ENCODE measurements around the gene SCN2B.

SCN2B gene

DNA sequence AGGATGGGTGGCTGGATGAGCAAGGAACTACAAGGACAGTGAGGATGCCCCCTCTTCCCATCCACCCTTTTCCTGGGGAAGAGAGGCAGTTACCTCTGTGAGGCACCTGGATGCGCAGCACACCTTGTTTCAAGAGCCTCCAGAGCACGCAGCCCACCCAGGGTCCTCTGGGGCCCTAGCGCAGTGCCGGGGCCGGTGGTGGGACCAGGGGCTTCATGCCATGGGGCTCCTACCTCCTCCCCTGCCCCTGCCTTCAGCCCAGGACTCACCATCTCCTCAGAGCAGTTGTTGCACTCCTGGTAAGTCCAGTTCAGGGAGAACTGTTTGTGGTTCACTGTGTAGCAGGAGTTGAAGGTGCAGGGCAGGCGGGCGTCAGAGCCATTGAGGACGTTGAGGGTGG is 8.1 kb downstream of the SCN2B start:
- H3K4me1 ChIP-seq, result peaks cover 0 to 10% (median 4%) of the 10 kb centered on the region in 10 experiments; a peak in 7 of 20 replicates
- H3K4me2 ChIP-seq, result no peak overlapping the region
- H3K27ac ChIP-seq, result no peak overlapping the region
- no peak overlapping the region for H3K9ac ChIP-seq
- no peak for TF ChIP-seq Cebpa-rat (IDR thresholded peaks at IDR 0.05)
- no peaks in the 10 kb centered on the region; a peak in 2 of 22 replicates for H3K27me3 ChIP-seq
- no peaks in the 10 kb centered on the region; a peak in 1 of 22 replicates for H4K20me1 ChIP-seq
- no peak overlapping the region for H3K4me3 ChIP-seq
- no peaks in the 10 kb centered on the region for H3K36me3 ChIP-seq
- no peaks in the 10 kb centered on the region for H3K9me3 ChIP-seq (replicated peaks in 1 of 11)

- Histone ChIP-seq H3K27ac (no peak overlapping the region), H3K4me2 (no peak overlapping the region), H3K9ac (no peak overlapping the region), H3K4me3 (no peak overlapping the region), H3K9me3 (replicated peaks in 1 of 11) (no peaks in the 10 kb centered on the region), H3K27me3 (no peaks in the 10 kb centered on the region; a peak in 2 of 22 replicates), H4K20me1 (no peaks in the 10 kb centered on the region; a peak in 1 of 22 replicates), H3K36me3 (no peaks in the 10 kb centered on the region), H3K4me1 (peaks cover 0 to 13% (median 6%) of the 10 kb centered on the region in 10 experiments; a peak in 7 of 20 replicates)
- TF ChIP-seq Cebpa-rat (IDR thresholded peaks at IDR 0.05), result no peak
Measured at GRCh38 chr11:118167906-118168305, 8.5 kb downstream of the SCN2B start.

- peaks cover 0 to 13% (median 6%) of the 10 kb centered on the region in 10 experiments; a peak in 7 of 20 replicates for H3K4me1 ChIP-seq
- no peaks in the 10 kb centered on the region; a peak in 1 of 22 replicates for H4K20me1 ChIP-seq
- no peaks in the 10 kb centered on the region; a peak in 2 of 22 replicates for H3K27me3 ChIP-seq
- no peak overlapping the region for H3K27ac ChIP-seq
- no peaks in the 10 kb centered on the region for H3K9me3 ChIP-seq (replicated peaks in 1 of 11)
- no peak overlapping the region for H3K4me3 ChIP-seq
- no peak overlapping the region for H3K9ac ChIP-seq
- no peak overlapping the region for H3K4me2 ChIP-seq
- no peak for TF ChIP-seq Cebpa-rat (IDR thresholded peaks at IDR 0.05)
- no peaks in the 10 kb centered on the region for H3K36me3 ChIP-seq
Measured at GRCh38 chr11:118167253-118167652, 9.2 kb downstream of the SCN2B start.

- H3K4me2 ChIP-seq, result no peak overlapping the region
- H3K4me3 ChIP-seq, result no peak overlapping the region
- H3K9me3 ChIP-seq (replicated peaks in 1 of 11), result no peaks in the 10 kb centered on the region
- H3K4me1 ChIP-seq, result peaks cover 0 to 10% (median 6%) of the 10 kb centered on the region in 10 experiments; a peak in 7 of 20 replicates
- H3K27me3 ChIP-seq, result no peaks in the 10 kb centered on the region; a peak in 2 of 22 replicates
- H3K36me3 ChIP-seq, result no peaks in the 10 kb centered on the region
- no peak for TF ChIP-seq Cebpa-rat (IDR thresholded peaks at IDR 0.05)
- H3K27ac ChIP-seq, result no peak overlapping the region
- H4K20me1 ChIP-seq, result no peaks in the 10 kb centered on the region; a peak in 1 of 22 replicates
- no peak overlapping the region for H3K9ac ChIP-seq
Measured at GRCh38 chr11:118166641-118167040, 9.8 kb downstream of the SCN2B start.

DNA sequence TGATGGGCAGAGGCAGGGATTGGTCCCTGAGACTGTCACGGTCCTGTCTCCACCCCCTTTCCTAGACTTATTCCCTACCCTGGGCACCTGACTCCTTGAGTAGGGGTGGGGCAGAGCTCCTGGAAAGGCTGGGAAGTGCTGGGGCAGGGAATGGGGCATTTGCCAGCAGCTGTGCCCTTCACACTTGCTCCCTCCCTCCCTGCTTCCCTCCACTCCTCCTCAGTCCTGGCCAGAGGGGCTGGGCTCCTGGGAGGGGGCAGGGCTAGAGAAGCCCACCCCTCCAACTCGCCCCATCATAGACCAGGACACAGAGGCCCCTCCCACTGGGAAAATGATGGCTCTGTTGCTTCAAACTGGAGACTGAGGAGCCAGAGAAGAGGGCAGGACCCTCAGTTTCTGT is 11.6 kb downstream of the SCN2B start:
- Histone ChIP-seq H3K4me2 (no peak overlapping the region), H3K27me3 (peaks cover 0 to 5% (median 0%) of the 10 kb centered on the region in 11 experiments; a peak in 3 of 22 replicates), H3K27ac (no peak overlapping the region), H3K4me3 (no peak overlapping the region), H3K9me3 (replicated peaks in 1 of 11) (no peaks in the 10 kb centered on the region), H3K4me1 (peaks cover 0 to 9% (median 6%) of the 10 kb centered on the region in 10 experiments; a peak in 6 of 20 replicates), H3K9ac (no peak overlapping the region), H4K20me1 (no peaks in the 10 kb centered on the region), H3K36me3 (no peaks in the 10 kb centered on the region)
- TF ChIP-seq Cebpa-rat (IDR thresholded peaks at IDR 0.05), result no peak

DNA sequence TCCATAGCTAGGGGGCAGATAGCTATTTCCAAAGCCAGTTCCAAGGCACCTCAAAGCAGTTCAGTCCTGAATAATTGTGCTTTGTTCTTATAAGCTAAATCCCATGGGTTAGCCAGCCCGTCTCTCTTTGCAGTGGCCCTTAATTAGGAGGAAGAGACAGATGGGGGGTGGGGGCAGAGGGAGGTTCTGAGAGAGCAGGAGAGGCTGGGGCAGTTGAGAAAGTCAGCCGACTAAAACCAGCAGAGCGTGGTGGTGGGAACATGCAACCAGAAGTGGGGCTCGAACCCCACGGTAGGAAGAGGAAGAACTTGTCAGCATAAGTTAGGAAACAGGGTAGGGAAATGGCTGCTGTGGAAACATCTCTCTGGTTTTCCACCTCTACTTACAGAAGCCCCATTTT is 12.9 kb downstream of the SCN2B start:
- peaks cover 0 to 9% (median 6%) of the 10 kb centered on the region in 10 experiments; a peak in 6 of 20 replicates for H3K4me1 ChIP-seq
- no peaks in the 10 kb centered on the region for H3K9me3 ChIP-seq (replicated peaks in 1 of 11)
- no peaks in the 10 kb centered on the region for H3K36me3 ChIP-seq
- H3K4me2 ChIP-seq, result peak overlapping the region in 9 of 11 experiments; percentile 9 to 30 (median 23); a peak in 10 of 22 replicates
- no peak overlapping the region for H3K9ac ChIP-seq
- H3K27ac ChIP-seq, result no peak overlapping the region
- H4K20me1 ChIP-seq, result no peaks in the 10 kb centered on the region; a peak in 1 of 22 replicates
- H3K4me3 ChIP-seq, result no peak overlapping the region
- TF ChIP-seq Cebpa-rat (IDR thresholded peaks at IDR 0.05), result no peak
- peaks cover 6 to 19% (median 11%) of the 10 kb centered on the region in 11 experiments; a peak in 21 of 22 replicates for H3K27me3 ChIP-seq

- no peaks in the 10 kb centered on the region for H3K36me3 ChIP-seq
- TF ChIP-seq Cebpa-rat (IDR thresholded peaks at IDR 0.05), result no peak
- no peak overlapping the region for H3K4me3 ChIP-seq
- peaks cover 12 to 25% (median 18%) of the 10 kb centered on the region in 11 experiments for H3K27me3 ChIP-seq
- H3K4me1 ChIP-seq, result peaks cover 0 to 9% (median 6%) of the 10 kb centered on the region in 10 experiments; a peak in 6 of 20 replicates
- no peak overlapping the region for H3K9ac ChIP-seq
- no peaks in the 10 kb centered on the region for H3K9me3 ChIP-seq (replicated peaks in 1 of 11)
- no peaks in the 10 kb centered on the region; a peak in 1 of 22 replicates for H4K20me1 ChIP-seq
- no peak overlapping the region for H3K27ac ChIP-seq
- H3K4me2 ChIP-seq, result peak overlapping the region in 1 of 11 experiments; percentile 1; a peak in 1 of 22 replicates
Measured at GRCh38 chr11:118162846-118163245, 13.6 kb downstream of the SCN2B start.

GRCh38 chr11:118161786-118162185 is 14.7 kb downstream of the SCN2B start:
- no peak overlapping the region for H3K4me3 ChIP-seq
- no peak for TF ChIP-seq Cebpa-rat (IDR thresholded peaks at IDR 0.05)
- peaks cover 0 to 3% (median 0%) of the 10 kb centered on the region in 11 experiments; a peak in 2 of 22 replicates for H4K20me1 ChIP-seq
- H3K36me3 ChIP-seq, result no peaks in the 10 kb centered on the region
- H3K4me2 ChIP-seq, result 0 out of 22 replicates have a peak overlapping the region, but pooled peaks of 1 of the 11 experiments have one; percentile 4
- peaks cover 0 to 9% (median 6%) of the 10 kb centered on the region in 10 experiments; a peak in 6 of 20 replicates for H3K4me1 ChIP-seq
- H3K27ac ChIP-seq, result no peak overlapping the region
- H3K9me3 ChIP-seq (replicated peaks in 1 of 11), result no peaks in the 10 kb centered on the region
- H3K9ac ChIP-seq, result no peak overlapping the region
- H3K27me3 ChIP-seq, result peaks cover 23 to 36% (median 28%) of the 10 kb centered on the region in 11 experiments

- peaks cover 67 to 80% (median 73%) of the 10 kb centered on the region in 11 experiments for H3K27me3 ChIP-seq
- no peaks in the 10 kb centered on the region for H3K36me3 ChIP-seq
- no peak overlapping the region for H3K4me2 ChIP-seq
- no peak for TF ChIP-seq Cebpa-rat (IDR thresholded peaks at IDR 0.05)
- no peaks in the 10 kb centered on the region for H3K9me3 ChIP-seq (replicated peaks in 1 of 11)
- no peak overlapping the region for H3K9ac ChIP-seq
- peaks cover 3 to 12% (median 9%) of the 10 kb centered on the region in 10 experiments; a peak in 18 of 20 replicates for H3K4me1 ChIP-seq
- no peak overlapping the region for H3K4me3 ChIP-seq
- peaks cover 0 to 20% (median 6%) of the 10 kb centered on the region in 11 experiments; a peak in 10 of 22 replicates for H4K20me1 ChIP-seq
- H3K27ac ChIP-seq, result no peak overlapping the region
Measured at GRCh38 chr11:118157186-118157895, 19.1 kb downstream of the SCN2B start.
